WTC11 (cell line): ENCODE measurements around the gene OR2V1. TPM values are rescaled to one million over a fixed set of nuclear protein-coding genes. Genes with fewer than 3 reads are reported as not detected.

Experiments used
- ATAC-seq: fragments of 200-7000 bp; cut with Tn5 transposase; 2 replicates; pipeline ENCODE4 v1.10.0; 2021; ENCODE audit warnings: mild to moderate bottlenecking, moderate library complexity
- CTCF ChIA-PET: fragments of 300-600 bp; sonication (Branson Sonifier 250); formaldehyde crosslinking; loops from one replicate; lab custom pipeline; 2021; ENCODE audit warnings: antibody characterized with exemption; lab: Charles Lee
- POLR2A ChIA-PET: fragments of 350-600 bp; sonication (Branson Sonifier 250); formaldehyde crosslinking; loops from one replicate; lab custom pipeline; 2021; ENCODE audit warnings: antibody characterized with exemption; lab: Charles Lee
- DNase-seq: peaks from one replicate; pipeline ENCODE4 v3.0.0; 2021; ENCODE audit warnings: low spot score
- H3K27ac Mint-ChIP-seq: 2 replicates; pipeline ENCODE4 v1.8.0; 2021; ENCODE audit warnings: mixed read lengths
- H3K27me3 Mint-ChIP-seq: 2 replicates; pipeline ENCODE4 v1.8.0; 2021; ENCODE audit warnings: low read depth, mild to moderate bottlenecking, moderate library complexity, mixed read lengths
- H3K36me3 Mint-ChIP-seq: 2 replicates; pipeline ENCODE4 v1.8.0; 2021; ENCODE audit warnings: mixed read lengths
- H3K4me1 Mint-ChIP-seq: 2 replicates; pipeline ENCODE4 v1.8.0; 2022; ENCODE audit warnings: mixed read lengths
- H3K4me3 Mint-ChIP-seq: 2 replicates; pipeline ENCODE4 v1.8.0; 2021; ENCODE audit warnings: mild to moderate bottlenecking, moderate library complexity, mixed read lengths
- H3K9me3 Mint-ChIP-seq: 2 replicates; pipeline ENCODE4 v1.8.0; 2021; ENCODE audit warnings: mixed read lengths
- CBFB ChIP-seq: sonication (generic); formaldehyde crosslinking; IDR thresholded peaks from 2 replicates; pipeline ENCODE4 v1.8.1; 2022; ENCODE audit warnings: mild to moderate bottlenecking, low read depth, missing genetic modification reagents
- CREB1 ChIP-seq: sonication (generic); formaldehyde crosslinking; IDR thresholded peaks from 2 replicates; pipeline ENCODE4 v1.8.0; 2023; ENCODE audit warnings: mild to moderate bottlenecking, missing genetic modification reagents
- CTCF ChIP-seq: fragments of 200-600 bp; IDR thresholded peaks from 2 replicates; pipeline ENCODE4 v1.8.0; 2022; ENCODE audit warnings: antibody characterized with exemption
- EMX1 ChIP-seq: fragments of 250-450 bp; sonication (Bioruptor Pico); IDR thresholded peaks from 2 replicates; pipeline ENCODE4 v1.8.0; 2021; ENCODE audit warnings: mild to moderate bottlenecking
- ESRRA ChIP-seq: sonication (generic); formaldehyde crosslinking; IDR thresholded peaks from 2 replicates; pipeline ENCODE4 v1.8.1; 2022; ENCODE audit warnings: mild to moderate bottlenecking, missing genetic modification reagents, borderline replicate concordance
- ETV6 ChIP-seq: sonication (generic); formaldehyde crosslinking; IDR thresholded peaks from 2 replicates; pipeline ENCODE4 v1.8.1; 2022; ENCODE audit warnings: mild to moderate bottlenecking, missing genetic modification reagents
- GABPB1 ChIP-seq: sonication (generic); formaldehyde crosslinking; IDR thresholded peaks from 2 replicates; pipeline ENCODE4 v1.8.1; 2023; ENCODE audit warnings: mild to moderate bottlenecking, missing genetic modification reagents
- MLX ChIP-seq: sonication (generic); formaldehyde crosslinking; IDR thresholded peaks from 2 replicates; pipeline ENCODE4 v1.8.1; 2023; ENCODE audit warnings: mild to moderate bottlenecking, missing genetic modification reagents, moderate library complexity
- PRDM15 ChIP-seq: sonication (generic); formaldehyde crosslinking; IDR thresholded peaks from 2 replicates; pipeline ENCODE4 v1.8.0; 2022; ENCODE audit warnings: missing genetic modification reagents
- STAT6 ChIP-seq: sonication (generic); formaldehyde crosslinking; conservative IDR thresholded peaks from 2 replicates; pipeline ENCODE4 v1.8.1; 2023; ENCODE audit warnings: mild to moderate bottlenecking, low read depth, missing genetic modification reagents, moderate library complexity
- USF1 ChIP-seq: sonication (generic); formaldehyde crosslinking; IDR thresholded peaks from 2 replicates; pipeline ENCODE4 v1.8.0; 2022; ENCODE audit warnings: mild to moderate bottlenecking, missing genetic modification reagents
- ZBTB21 ChIP-seq: sonication (generic); formaldehyde crosslinking; IDR thresholded peaks from 2 replicates; pipeline ENCODE4 v1.8.1; 2023; ENCODE audit warnings: mild to moderate bottlenecking, missing genetic modification reagents, borderline replicate concordance
- ZMAT4 ChIP-seq: fragments of 250-450 bp; sonication (Bioruptor Pico); IDR thresholded peaks from 2 replicates; pipeline ENCODE4 v1.9.0; 2021; ENCODE audit warnings: mild to moderate bottlenecking
- ZNF121 ChIP-seq: sonication (generic); formaldehyde crosslinking; IDR thresholded peaks from 2 replicates; pipeline ENCODE4 v1.8.0; 2023; ENCODE audit warnings: missing genetic modification reagents
- ZNF396 ChIP-seq: fragments of 250-450 bp; sonication (Bioruptor Pico); IDR thresholded peaks from 2 replicates; pipeline ENCODE4 v1.8.0; 2021; ENCODE audit warnings: mild to moderate bottlenecking, moderate library complexity, borderline replicate concordance
- ZNF416 ChIP-seq: fragments of 250-450 bp; sonication (Bioruptor Pico); IDR thresholded peaks from 2 replicates; pipeline ENCODE4 v1.9.0; 2021; ENCODE audit warnings: mild to moderate bottlenecking, inconsistent platforms
- ZNF423 ChIP-seq: fragments of 250-450 bp; sonication (Bioruptor Pico); IDR thresholded peaks from 2 replicates; pipeline ENCODE4 v2.1.2; 2022; ENCODE audit warnings: mild to moderate bottlenecking, moderate library complexity
- ZNF671 ChIP-seq: fragments of 250-450 bp; sonication (Bioruptor Pico); IDR thresholded peaks from 2 replicates; pipeline ENCODE4 v1.8.0; 2021; ENCODE audit warnings: mild to moderate bottlenecking
- total RNA-seq: library from RNA; stranded (reverse); gene quantifications from 3 replicates; pipeline ENCODE4 v1.2.3, GENCODE V29; 2021

The OR2V1 gene
- total RNA-seq, 1 experiment from 2014 or later = not detected

- no peak for TF ChIP-seq GABPB1
- TF ChIP-seq ZNF396 (CRISPR knock-in tag) = no peak
- TF ChIP-seq, all 79 proteins: peak for 0
Measured at GRCh38 chr5:181120306-181120705, 10.7 kb downstream of the OR2V1 start (continued).

GRCh38 chr5:181119105-181119504 lies 11.9 kb downstream of the OR2V1 start:
- no peak overlapping the region for H3K27ac Mint-ChIP-seq
- H3K4me1 Mint-ChIP-seq = peaks cover 24% of the 10 kb centered on the region
- H3K27me3 Mint-ChIP-seq = peaks cover 48% of the 10 kb centered on the region

More at GRCh38 chr5:181119105-181119504, 11.9 kb downstream of the OR2V1 start:
- ChIA-PET CTCF (no interaction called here), POLR2A (no interaction called here)
- no peak for ATAC-seq
- peaks cover 8% of the 10 kb centered on the region for H3K9me3 Mint-ChIP-seq
- no peak overlapping the region for H3K4me3 Mint-ChIP-seq
- DNase-seq = no peak
- no peak for TF ChIP-seq PRDM15 (CRISPR knock-in tag)
- TF ChIP-seq ZMAT4 = no peak
- no peak for TF ChIP-seq CREB1
- TF ChIP-seq MLX (CRISPR knock-in tag) = no peak
- TF ChIP-seq EMX1 (CRISPR knock-in tag) = no peak
- no peak for TF ChIP-seq ZNF423 (CRISPR knock-in tag)
- no peak for TF ChIP-seq USF1
- no peak for TF ChIP-seq STAT6
- no peak for TF ChIP-seq CTCF
- no peak for TF ChIP-seq ETV6 (CRISPR knock-in tag)
- no peak for TF ChIP-seq ESRRA
- TF ChIP-seq ZNF416 (CRISPR knock-in tag) = no peak
- no peak for TF ChIP-seq CBFB (CRISPR knock-in tag)
- no peak for TF ChIP-seq ZNF671
- no peak for TF ChIP-seq ZBTB21 (CRISPR knock-in tag)
- no peak for TF ChIP-seq ZNF121 (CRISPR knock-in tag)
- peaks cover 6% of the 10 kb centered on the region for H3K36me3 Mint-ChIP-seq
